Small intestine (tissue), 16 donors: ENCODE data around the gene AK3. TPM values are rescaled to one million over a fixed set of nuclear protein-coding genes. Genes with fewer than 3 reads are reported as not detected.
"Not testable (repeated sequence)": the region's sequence is repeated elsewhere in the genome, so short reads cannot be mapped to it uniquely, and the experiment has no call there.

ENCODE experiments used
- DNase-seq, 2 donors: peaks; one replicate each; pipeline versions ENCODE4 v3.0.0 to v3.0.0-alpha.2; 2013
- FAIRE-seq: peaks from 2 replicates; lab custom pipeline; 2012; peaks lifted over from hg19 to GRCh38; lab: Jason Lieb, UNC
- H3K27ac ChIP-seq, 3 donors: one replicate each; pipeline ENCODE4 v1.5.1; 2013; ENCODE audit warnings: low read length in 2 of 3, mild to moderate bottlenecking in 2 of 3, control low read depth in 1 of 3, inconsistent platforms in 1 of 3, low read depth in 1 of 3, moderate library complexity in 1 of 3
- H3K27me3 ChIP-seq, 3 donors: one replicate each; pipeline ENCODE4 v1.6.1; 2013; ENCODE audit warnings: low read length in 3 of 3, inconsistent platforms in 1 of 3; ENCODE audit not compliant: control insufficient read depth in 3 of 3, insufficient read depth in 3 of 3
- H3K36me3 ChIP-seq, 3 donors: one replicate each; pipeline ENCODE4 v1.6.1; 2013; ENCODE audit warnings: low read length in 3 of 3, inconsistent platforms in 1 of 3, low read depth in 1 of 3, mild to moderate bottlenecking in 1 of 3, moderate library complexity in 1 of 3; ENCODE audit not compliant: control insufficient read depth in 3 of 3, insufficient read depth in 2 of 3
- H3K4me1 ChIP-seq, 3 donors: one replicate each; pipeline ENCODE4 v1.6.1; 2013; ENCODE audit warnings: low read length in 2 of 3, inconsistent platforms in 1 of 3, low read depth in 1 of 3, mild to moderate bottlenecking in 1 of 3, moderate library complexity in 1 of 3; ENCODE audit not compliant: control insufficient read depth in 3 of 3, insufficient read depth in 2 of 3
- H3K4me3 ChIP-seq, 3 donors: one replicate each; pipeline ENCODE4 v1.5.1; 2013; ENCODE audit warnings: low read length in 3 of 3, control low read depth in 1 of 3, inconsistent platforms in 1 of 3, low read depth in 1 of 3, mild to moderate bottlenecking in 1 of 3, moderate library complexity in 1 of 3
- H3K9me3 ChIP-seq, 2 donors: one replicate each; pipeline ENCODE4 v1.6.1; 2013; ENCODE audit warnings: low read depth in 1 of 2, low read length in 1 of 2; ENCODE audit not compliant: control insufficient read depth in 2 of 2, insufficient read depth in 1 of 2
- WGBS, 3 donors: extraction: QIAGEN DNeasy Blood & Tissue Kit; methylation state at CpG; one replicate each; pipeline ENCODE4 v1.1.7; 2013; 5-methylcytosine and 5-hydroxymethylcytosine counted together
- long read RNA-seq, 10 donors: transcript quantifications; one replicate each; lab custom pipeline, GENCODE V29; 2026
- polyA plus RNA-seq, 4 donors: library from polyadenylated mRNA; stranded (reverse) in 3 of 4; unstranded in 1 of 4; fragments of 200-250 nt in 3 of 4; fragments of 120-200 nt in 1 of 4; gene quantifications; one replicate each; pipeline versions ENCODE4 v1.2.1 to v1.2.3, GENCODE V29; 2013
- donor health status: healthy with polysubstance abuse.
- donor health status: control.
- donor health status: control.
- donor health status: Bipolar disorder and iron deficiency.
- donor health status: healthy.

AK3 gene
- polyA plus RNA-seq, result 10 to 100 TPM; 45.4 to 79.7 (median 57.4) TPM
- long read RNA-seq, donor 1, transcript AK3-202 (5 exons, 2,736 nt), result major isoform, 56 of 70 reads
- long read RNA-seq, donor 1, partial matches to known transcripts, result 8 of 70 reads
- long read RNA-seq, donor 1, other reads (novel, unspliced or antisense), result 6 of 70 reads
- long read RNA-seq, donor 2, transcript AK3-202 (5 exons, 2,736 nt), result major isoform, 9 of 9 reads
- long read RNA-seq, donor 2, partial matches to known transcripts, result 0 of 9 reads
- long read RNA-seq, donor 2, other reads (novel, unspliced or antisense), result 0 of 9 reads
- long read RNA-seq, donor 3, transcript AK3-202 (5 exons, 2,736 nt), result major isoform, 7 of 19 reads
- long read RNA-seq, donor 3, partial matches to known transcripts, result 11 of 19 reads
- long read RNA-seq, donor 3, other reads (novel, unspliced or antisense), result 0 of 19 reads
- long read RNA-seq, donor 4, partial matches to known transcripts, result 0 of 2 reads
- long read RNA-seq, donor 4, other reads (novel, unspliced or antisense), result 0 of 2 reads
- long read RNA-seq, donor 5, partial matches to known transcripts, result 0 of 1 reads
- long read RNA-seq, donor 5, other reads (novel, unspliced or antisense), result 0 of 1 reads
- long read RNA-seq, donor 6, transcript AK3-202 (5 exons, 2,736 nt), result major isoform, 16 of 29 reads
- long read RNA-seq, donor 6, partial matches to known transcripts, result 13 of 29 reads
- long read RNA-seq, donor 6, other reads (novel, unspliced or antisense), result 0 of 29 reads
- long read RNA-seq, donor 7, transcript AK3-202 (5 exons, 2,736 nt), result major isoform, 37 of 37 reads
- long read RNA-seq, donor 7, partial matches to known transcripts, result 0 of 37 reads
- long read RNA-seq, donor 7, other reads (novel, unspliced or antisense), result 0 of 37 reads
- long read RNA-seq, donor 8, partial matches to known transcripts, result 0 of 3 reads
- long read RNA-seq, donor 8, other reads (novel, unspliced or antisense), result 0 of 3 reads
- long read RNA-seq, donor 9, partial matches to known transcripts, result 6 of 8 reads
- long read RNA-seq, donor 9, other reads (novel, unspliced or antisense), result 0 of 8 reads
- long read RNA-seq, donor 10, transcript AK3-202 (5 exons, 2,736 nt), result major isoform, 22 of 33 reads
- long read RNA-seq, donor 10, partial matches to known transcripts, result 11 of 33 reads
- long read RNA-seq, donor 10, other reads (novel, unspliced or antisense), result 0 of 33 reads

DNA sequence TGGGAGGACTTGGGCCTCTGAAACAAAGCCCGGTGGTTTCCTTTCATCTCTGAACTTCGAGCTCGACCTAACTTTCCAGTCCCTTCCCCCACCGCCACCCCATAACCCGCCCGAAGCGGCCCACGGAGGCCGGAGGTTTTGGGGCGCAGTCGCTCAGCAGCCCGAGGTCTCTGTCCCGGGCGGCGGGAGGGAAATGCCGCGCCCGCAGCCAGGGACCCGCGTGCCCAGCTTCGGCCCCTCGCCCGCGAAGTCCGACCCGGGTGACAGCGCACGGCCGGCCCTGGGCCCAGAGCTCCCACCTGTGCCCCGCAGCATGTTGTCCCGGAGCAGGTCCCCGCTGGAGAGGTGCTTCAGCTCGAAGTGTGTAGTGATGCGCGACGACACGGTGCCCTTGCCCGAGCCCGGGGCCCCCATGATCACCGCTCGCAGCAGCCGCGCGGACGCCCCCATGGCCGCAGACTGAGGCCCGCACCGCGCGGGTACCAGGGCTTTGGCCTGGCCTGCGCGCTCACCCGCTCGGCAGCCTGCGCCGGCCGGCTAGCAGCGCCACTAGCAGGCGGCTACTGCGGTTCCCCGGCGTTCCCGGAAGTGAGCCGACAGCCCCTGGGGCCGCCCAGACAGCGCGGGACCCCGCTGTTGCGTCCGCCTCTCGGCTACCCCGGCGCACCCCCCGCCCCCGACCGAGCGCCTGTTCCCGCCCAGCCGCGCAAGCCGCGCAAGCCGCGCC lies at the start of gene AK3:
Gene AK3 (minus strand): TSS at position 565 of the 727 bp plus-strand sequence. CDS start 115 bp downstream, at position 450.
- H3K36me3 ChIP-seq, result peaks cover 0 to 10% (median 0%) of the 10 kb centered on the region in 3 donors
- H3K4me1 ChIP-seq, result peaks cover 0 to 7% (median 2%) of the 10 kb centered on the region in 3 donors
- peak within 1 kb of the TSS; percentile 95 to 99 (median 97) for H3K27ac ChIP-seq
- H3K9me3 ChIP-seq, result no peaks in the 10 kb centered on the region
- no peaks in the 10 kb centered on the region for H3K27me3 ChIP-seq
- H3K4me3 ChIP-seq, result peak within 1 kb of the TSS; percentile 79 to 92 (median 92)
- DNase-seq (peak; percentile 85 to 95), FAIRE-seq (no peak)
- WGBS, 3 donors, result 0 to 1% (median 0%) methylated on average over 56 to 84 of the region's 84 CpGs

- no peak for FAIRE-seq
- Histone ChIP-seq H3K4me1 (peaks cover 0 to 4% (median 0%) of the 10 kb centered on the region in 3 donors), H3K9me3 (no peaks in the 10 kb centered on the region), H3K27ac (no peak overlapping the region), H3K27me3 (peaks cover 0 to 5% (median 0%) of the 10 kb centered on the region in 3 donors), H3K36me3 (no peaks in the 10 kb centered on the region), H3K4me3 (no peak overlapping the region)
- 74 to 93% (median 79%) methylated on average over 5 to 6 of the region's 6 CpGs for WGBS, 3 donors
- DNase-seq, result no peak
Observed at GRCh38 chr9:4788703-4789102, 47.7 kb upstream of the AK3 start.

DNA sequence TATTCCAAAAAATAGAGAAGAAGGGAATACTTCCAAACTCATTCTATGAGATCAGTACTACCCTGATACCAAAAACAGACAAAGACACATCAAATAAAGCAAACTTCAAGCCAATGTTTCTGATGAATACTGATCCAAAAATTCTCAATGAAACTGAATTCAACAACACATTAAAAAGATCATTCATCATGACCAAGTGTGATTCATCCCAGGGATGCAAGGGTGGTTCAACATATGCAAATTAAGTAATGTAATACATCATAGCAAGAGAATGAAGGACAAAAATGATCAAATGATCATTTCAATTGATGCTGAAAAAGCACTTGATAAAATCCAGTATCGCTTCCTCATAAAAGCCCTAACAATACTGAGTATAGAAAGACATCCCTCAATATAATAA lies 46.9 kb upstream of the AK3 start:
- Histone ChIP-seq H3K27ac (no peak overlapping the region), H3K4me3 (no peak overlapping the region), H3K9me3 (no peaks in the 10 kb centered on the region), H3K36me3 (no peaks in the 10 kb centered on the region), H3K4me1 (peaks cover 0 to 4% (median 0%) of the 10 kb centered on the region in 3 donors), H3K27me3 (peaks cover 0 to 5% (median 0%) of the 10 kb centered on the region in 3 donors)
- DNase-seq, result no peak
- FAIRE-seq, result no peak
- WGBS, 3 donors, result 57 to 97% (median 87%) methylated on average over 1 of the region's 1 CpG

GRCh38 chr9:4786599-4786998 lies 45.6 kb upstream of the AK3 start:
- Histone ChIP-seq H3K4me1 (no peaks in the 10 kb centered on the region), H3K27me3 (peaks cover 0 to 5% (median 0%) of the 10 kb centered on the region in 3 donors), H3K9me3 (no peaks in the 10 kb centered on the region), H3K36me3 (no peaks in the 10 kb centered on the region), H3K4me3 (no peak overlapping the region), H3K27ac (no peak overlapping the region)
- FAIRE-seq (no peak), DNase-seq (no peak)
- 85 to 96% (median 95%) methylated on average over 4 of the region's 4 CpGs for WGBS, 3 donors

GRCh38 chr9:4784403-4784802 lies 43.4 kb upstream of the AK3 start:
- Histone ChIP-seq H3K9me3 (no peaks in the 10 kb centered on the region), H3K4me1 (no peaks in the 10 kb centered on the region), H3K36me3 (no peaks in the 10 kb centered on the region), H3K27ac (no peak overlapping the region), H3K27me3 (no peaks in the 10 kb centered on the region), H3K4me3 (no peak overlapping the region)
- peak in 1 of 2 donors; percentile 43 for DNase-seq
- 46 to 65% (median 50%) methylated on average over 2 of the region's 2 CpGs for WGBS, 3 donors
- FAIRE-seq, result no peak

DNA sequence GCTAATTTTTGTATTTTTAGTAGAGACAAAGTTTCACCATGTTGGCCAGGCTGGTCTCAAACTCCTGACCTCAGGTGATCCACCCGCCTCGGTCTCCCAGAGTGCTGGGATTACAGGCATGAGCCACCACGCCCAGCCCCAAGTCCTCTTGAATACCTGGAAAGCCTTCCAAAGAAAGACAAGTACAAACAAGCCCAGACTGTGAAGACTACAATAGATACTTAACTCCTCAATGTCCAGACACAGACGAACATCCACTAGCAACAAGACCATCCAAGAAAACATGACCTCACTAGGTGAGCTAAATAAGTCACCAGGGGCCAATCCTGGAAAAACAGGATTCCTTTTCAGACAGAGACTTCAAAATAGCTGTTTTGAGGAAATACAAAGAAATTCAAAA lies 42.2 kb upstream of the AK3 start:
- WGBS, 3 donors, result 78 to 85% (median 79%) methylated on average over 4 of the region's 4 CpGs

DNA sequence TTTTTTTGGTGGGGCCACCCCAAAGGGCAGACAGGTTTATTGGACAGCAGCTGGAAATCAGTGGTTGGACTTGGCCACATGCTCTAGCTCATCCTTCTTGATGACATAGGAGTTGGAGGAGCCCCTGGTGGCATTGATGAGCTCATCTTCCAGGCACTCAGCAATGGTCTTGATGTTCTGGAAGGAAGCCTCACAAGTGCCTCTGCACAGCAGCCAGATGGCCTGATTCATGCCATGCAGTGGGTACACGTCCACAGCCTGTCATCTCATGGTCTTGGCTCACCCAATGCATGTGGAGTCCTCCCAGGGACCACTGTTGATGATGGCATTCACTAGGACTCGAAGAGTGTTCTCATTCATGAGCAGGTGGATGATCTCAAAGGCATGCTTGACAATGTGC lies 40.4 kb upstream of the AK3 start:
- 57 to 79% (median 69%) methylated on average over 2 of the region's 2 CpGs for WGBS, 3 donors

More for the DNA sequence above, 42.2 kb upstream of the AK3 start:
- not testable (repeated sequence) for H3K36me3 ChIP-seq, H3K27ac ChIP-seq, H3K4me1 ChIP-seq, FAIRE-seq, H3K9me3 ChIP-seq, H3K27me3 ChIP-seq, H3K4me3 ChIP-seq, DNase-seq

More for the DNA sequence above, 40.4 kb upstream of the AK3 start:
- Histone ChIP-seq H3K4me1 (no peaks in the 10 kb centered on the region), H3K27ac (no peak overlapping the region), H3K9me3 (no peaks in the 10 kb centered on the region), H3K36me3 (no peaks in the 10 kb centered on the region), H3K4me3 (no peak overlapping the region), H3K27me3 (no peaks in the 10 kb centered on the region)
- FAIRE-seq, result no peak
- no peak for DNase-seq
